Stimulated activated CD8-positive, alpha-beta memory T cell treated with anti-CD3 and anti-CD28 coated beads, Interleukin-4, amount 100 ng/mL, for 4 hours (primary cell): ENCODE results near the gene LRCOL1.

ENCODE experiments used
- DNase-seq, 2 donors: peaks; one replicate each; pipeline ENCODE4 v3.0.0-alpha.2; 2020; ENCODE audit warnings: low read depth in 2 of 2, low spot score in 1 of 2

The LRCOL1 gene

GRCh38 chr12:132583736-132584135, 26.6 kb downstream of the LRCOL1 start:
- no peak for DNase-seq

GRCh38 chr12:132583411-132583710, 27.0 kb downstream of the LRCOL1 start:
- no peak for DNase-seq

DNA sequence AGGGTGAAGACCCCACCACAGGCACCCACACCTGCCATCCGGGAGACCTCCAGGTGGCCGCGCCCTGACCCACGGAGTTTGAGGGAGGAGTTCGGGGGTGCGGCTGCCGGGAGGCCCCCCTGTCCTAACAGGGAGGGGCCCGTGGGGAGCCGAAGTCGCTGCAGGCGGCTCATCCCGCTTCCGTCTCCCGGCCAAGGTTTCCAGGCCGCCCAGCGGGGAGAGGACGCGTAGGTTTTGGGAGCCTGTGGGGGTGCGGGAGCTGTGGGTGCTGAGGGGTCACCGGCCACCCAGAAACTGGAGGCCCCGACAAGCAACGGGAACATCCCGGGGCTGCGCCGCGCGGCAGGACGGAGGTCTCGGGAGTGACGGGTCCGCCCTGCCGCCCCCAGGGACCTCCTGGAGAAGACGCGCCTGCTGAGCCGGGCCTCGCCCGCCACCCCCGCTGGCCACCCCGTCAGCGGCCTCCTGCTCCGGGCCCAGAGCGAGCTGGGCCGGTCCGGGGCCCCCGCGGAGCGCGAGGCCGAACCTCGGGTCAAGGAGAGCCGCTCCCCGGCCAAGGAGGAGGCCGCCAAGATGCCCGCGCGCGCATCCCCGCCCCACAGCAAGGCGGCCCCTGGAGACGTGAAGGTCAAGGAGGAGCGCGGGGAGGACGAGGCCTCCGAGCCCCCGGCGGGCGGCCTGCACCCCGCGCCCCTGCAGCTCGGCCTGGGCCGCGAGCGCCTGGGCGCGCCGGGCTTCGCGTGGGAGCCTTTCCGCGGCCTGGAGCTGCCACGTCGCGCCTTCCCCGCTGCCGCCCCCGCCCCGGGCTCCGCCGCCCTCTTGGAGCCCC, 27.6 kb downstream of the LRCOL1 start:
- no peak for DNase-seq

- DNase-seq = no peak
Observed at GRCh38 chr12:132582058-132582420, 28.3 kb downstream of the LRCOL1 start.

DNA sequence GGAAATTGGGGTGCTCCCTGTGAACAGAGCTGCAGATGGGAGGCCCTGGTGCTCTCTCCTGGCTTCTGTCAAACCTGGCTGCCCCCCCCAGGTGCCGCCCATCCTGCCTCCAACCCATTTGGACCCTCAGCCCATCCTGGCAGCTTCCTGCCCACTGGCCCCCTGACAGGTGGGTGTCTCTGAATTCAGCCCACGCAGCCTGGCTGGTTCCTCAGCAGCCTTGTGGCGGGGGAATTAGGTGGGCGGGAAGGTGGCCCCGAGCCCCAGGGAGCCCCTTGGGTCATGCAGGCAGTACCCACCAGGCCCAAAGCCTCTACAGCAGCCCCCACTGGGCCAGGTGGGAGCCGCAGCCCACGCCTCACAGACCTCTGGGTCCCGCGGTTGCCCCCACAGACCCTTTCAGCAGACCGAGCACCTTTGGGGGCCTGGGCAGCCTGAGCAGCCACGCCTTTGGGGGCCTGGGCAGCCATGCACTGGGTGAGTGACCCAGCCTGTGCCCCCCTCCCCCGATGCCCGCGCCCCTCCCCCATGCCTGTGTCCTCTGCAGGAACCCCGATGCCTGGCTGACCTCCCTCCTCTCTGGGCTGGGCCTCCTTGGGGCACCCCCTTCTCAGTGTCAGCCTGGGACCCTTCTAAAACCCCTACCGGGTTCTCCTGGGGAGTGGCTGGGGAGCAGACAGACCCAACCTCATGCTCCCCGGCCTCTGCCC, 28.9 kb downstream of the LRCOL1 start:
- DNase-seq = no peak

DNA sequence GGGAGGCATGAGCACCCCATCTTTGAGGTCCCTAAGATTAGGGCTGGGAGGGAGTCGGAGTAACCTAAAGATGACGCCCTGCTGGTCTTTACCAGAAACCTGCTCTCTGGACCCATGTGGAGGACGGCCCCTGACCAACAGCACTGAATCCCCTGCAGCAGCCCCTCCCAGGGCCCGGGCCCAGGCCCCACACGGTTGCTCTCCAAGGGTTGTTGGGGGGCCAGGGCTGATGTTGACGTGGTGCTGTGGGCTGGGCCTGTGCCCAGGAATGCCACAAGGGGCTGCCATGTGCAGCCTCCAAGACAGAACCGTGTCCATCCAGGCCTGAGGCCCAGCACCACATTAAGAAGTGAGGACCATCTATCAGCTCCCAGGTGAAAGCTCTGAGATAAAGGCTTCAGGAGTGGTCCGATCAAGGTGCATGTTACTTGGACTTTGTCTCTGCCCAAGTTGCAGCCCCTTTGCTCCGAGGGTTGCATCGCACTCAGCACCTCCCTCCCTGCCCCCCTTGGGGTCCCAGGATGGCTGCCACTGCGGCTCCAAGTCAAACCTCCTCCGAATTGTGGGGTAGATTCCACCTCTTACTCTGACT, 29.6 kb downstream of the LRCOL1 start:
- no peak for DNase-seq

DNA sequence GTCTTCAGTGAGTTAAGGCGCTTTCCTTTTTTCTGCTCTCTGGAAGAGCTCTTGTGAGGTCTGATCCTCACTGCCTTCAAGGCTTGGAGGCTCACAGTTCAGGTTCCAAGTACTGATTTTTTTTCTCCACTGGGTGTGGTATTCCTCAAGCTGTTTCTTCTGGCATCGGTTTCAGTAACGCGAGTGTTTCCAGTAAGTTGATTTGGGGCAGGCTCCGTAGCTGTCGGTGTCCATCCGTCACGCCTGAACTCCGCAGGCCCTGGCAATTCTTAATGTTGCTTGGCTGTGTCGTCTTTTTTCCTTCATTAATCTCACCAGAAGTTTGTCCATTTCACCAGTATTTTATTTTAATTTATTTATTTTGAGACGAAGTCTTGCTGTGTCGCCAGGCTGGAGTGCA, 30.6 kb downstream of the LRCOL1 start:
- DNase-seq = no peak

DNA sequence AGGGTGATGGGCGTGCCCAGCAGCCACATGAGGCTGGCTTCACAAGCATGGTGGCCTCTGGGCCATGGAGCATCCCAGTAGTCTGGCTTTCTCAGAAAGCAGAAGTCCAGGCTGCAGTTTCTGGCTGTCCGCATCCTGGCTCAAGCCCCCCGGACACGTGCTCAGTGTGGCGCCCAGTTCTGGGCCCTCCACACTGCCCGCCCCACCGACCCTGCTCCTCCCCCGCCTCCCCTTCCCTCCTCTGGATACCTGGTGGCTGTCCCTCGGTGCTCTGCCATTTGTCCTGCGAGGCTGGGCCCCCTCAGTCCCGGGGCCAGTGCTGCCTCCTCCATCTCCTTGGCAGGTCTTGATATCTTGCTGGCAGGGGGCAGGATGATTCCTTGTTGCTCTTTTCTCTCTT, 31.6 kb downstream of the LRCOL1 start:
- no peak for DNase-seq

- DNase-seq = no peak
Observed at GRCh38 chr12:132578118-132578517, 32.3 kb downstream of the LRCOL1 start.

GRCh38 chr12:132577191-132577920, 33.0 kb downstream of the LRCOL1 start:
- DNase-seq = no peak

DNA sequence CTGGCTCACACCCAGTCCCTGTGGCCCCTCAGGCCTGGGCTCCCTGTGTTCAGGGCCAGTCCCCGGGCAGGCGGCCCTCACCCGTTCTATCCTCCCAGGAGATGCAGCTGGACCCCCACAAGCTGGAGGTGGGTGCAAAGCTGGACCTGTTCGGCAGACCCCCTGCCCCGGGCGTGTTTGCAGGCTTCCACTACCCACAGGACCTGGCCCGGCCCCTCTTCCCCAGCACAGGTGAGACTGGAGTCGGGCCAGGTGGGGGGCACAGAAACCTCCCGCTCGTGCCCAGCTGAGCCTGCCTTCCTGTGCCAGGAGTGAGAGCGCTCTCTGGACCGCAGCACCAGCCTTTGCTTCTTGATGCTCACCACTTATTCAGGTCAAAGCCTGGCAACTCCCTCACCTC, 33.7 kb downstream of the LRCOL1 start:
- DNase-seq = no peak

GRCh38 chr12:132575661-132576060, 34.7 kb downstream of the LRCOL1 start:
- no peak for DNase-seq

- no peak for DNase-seq
Observed at GRCh38 chr12:132574271-132574996, 35.9 kb downstream of the LRCOL1 start.

- no peak for DNase-seq
Observed at GRCh38 chr12:132572801-132573760, 37.3 kb downstream of the LRCOL1 start.

DNA sequence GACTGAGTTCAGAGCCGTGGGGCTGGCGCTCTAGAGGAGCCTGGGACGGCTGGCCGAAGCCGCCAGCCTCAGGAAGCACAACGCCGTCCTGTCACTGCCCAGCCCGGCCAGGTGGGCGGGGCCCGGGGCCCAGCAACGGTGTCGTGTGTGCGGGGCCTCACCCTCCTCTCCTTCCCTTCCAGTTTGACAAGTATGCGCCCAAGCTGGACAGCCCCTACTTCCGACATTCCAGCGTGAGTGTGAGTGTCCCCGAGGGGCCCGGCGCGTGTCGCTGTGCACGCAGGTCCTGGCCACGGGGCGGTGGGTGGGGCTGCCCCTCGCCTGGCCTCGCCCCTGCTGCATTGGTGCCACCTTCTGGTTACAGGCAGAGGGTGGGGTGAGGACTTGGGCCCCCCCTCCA, 38.3 kb downstream of the LRCOL1 start:
- DNase-seq = no peak

- no peak for DNase-seq
Observed at GRCh38 chr12:132571598-132571997, 38.8 kb downstream of the LRCOL1 start.

DNA sequence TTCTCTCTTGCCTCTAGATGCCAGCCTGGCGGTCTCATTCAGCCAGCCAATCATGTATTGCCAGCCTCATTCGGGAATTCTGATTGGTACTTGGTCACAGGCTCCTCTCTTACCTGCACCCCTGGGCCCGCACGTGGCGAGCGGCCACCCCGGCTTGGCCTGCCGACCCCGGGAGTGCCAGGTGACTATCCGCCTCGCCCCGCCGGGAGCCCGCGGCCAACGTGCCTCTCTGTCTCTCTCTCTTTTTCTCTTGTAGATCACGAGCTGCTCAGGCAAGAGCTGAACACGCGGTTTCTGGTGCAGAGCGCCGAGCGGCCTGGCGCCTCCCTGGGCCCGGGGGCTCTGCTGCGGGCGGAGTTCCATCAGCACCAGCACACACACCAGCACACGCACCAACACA, 39.3 kb downstream of the LRCOL1 start:
- DNase-seq = no peak

GRCh38 chr12:132570635-132571034, 39.7 kb downstream of the LRCOL1 start:
- no peak for DNase-seq

- no peak for DNase-seq
Observed at GRCh38 chr12:132569856-132570480, 40.4 kb downstream of the LRCOL1 start.
